ENCODE results near the gene STARD3NL. TPM values are rescaled to one million over a fixed set of nuclear protein-coding genes. Genes with fewer than 3 reads are reported as not detected.
"Not testable (repeated sequence)": the region's sequence is repeated elsewhere in the genome, so short reads cannot be mapped to it uniquely, and the experiment has no call there.

The STARD3NL gene
- total RNA-seq, 1 donor from 2014 or later = 37.1 TPM

DNA sequence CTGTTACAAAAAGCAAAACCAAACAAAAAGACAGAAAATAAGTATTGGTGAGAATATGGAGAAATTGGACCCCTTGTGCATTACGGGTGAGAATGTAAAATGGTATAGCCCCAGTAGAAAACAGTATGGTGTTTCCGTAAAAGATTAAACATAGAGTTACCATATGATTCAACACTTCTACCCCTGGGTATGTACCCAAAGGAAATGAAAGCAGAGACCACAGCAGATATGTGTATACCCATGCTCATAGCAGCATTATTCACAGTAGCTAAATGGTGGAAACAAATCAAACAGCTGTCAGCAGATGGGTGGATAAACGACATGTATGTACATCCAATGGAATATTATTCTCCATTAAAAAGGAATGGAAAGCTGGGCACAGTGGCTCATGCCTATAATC, 42.4 kb downstream of the STARD3NL start:
- no peak for DNase-seq (ENCODE audit: low spot score)

- no peak for DNase-seq (ENCODE audit: low spot score)
Observed at GRCh38 chr7:38222481-38223096, 44.5 kb downstream of the STARD3NL start.

DNA sequence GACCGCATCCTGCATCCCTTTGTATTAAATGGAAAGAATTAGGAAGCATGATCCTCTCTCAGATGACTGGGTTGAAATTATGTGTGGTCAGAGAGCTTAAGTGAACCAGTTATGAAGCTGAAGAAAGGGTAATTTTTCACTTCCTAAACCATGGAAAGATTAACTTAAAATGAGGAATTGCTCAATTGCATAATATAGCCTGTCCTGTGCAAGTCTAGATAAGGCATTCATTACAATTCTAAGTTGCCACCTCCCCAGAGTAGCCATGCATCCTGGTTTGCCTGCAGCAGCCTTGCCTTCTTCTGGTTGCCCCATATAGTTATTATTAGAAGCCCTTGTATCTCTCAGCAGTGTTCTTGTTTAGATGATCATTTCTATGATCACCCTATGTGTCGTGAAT, 45.3 kb downstream of the STARD3NL start:
- no peak for DNase-seq (ENCODE audit: low spot score)

GRCh38 chr7:38224392-38224791, 46.3 kb downstream of the STARD3NL start:
- DNase-seq (ENCODE audit: low spot score) = no peak

GRCh38 chr7:38229386-38229785, 51.3 kb downstream of the STARD3NL start:
- no peak for DNase-seq (ENCODE audit: low spot score)

GRCh38 chr7:38229884-38230642, 52.0 kb downstream of the STARD3NL start:
- no peak for DNase-seq (ENCODE audit: low spot score)

- DNase-seq (ENCODE audit: low spot score) = no peak
Observed at GRCh38 chr7:38232502-38233366, 54.7 kb downstream of the STARD3NL start.

DNA sequence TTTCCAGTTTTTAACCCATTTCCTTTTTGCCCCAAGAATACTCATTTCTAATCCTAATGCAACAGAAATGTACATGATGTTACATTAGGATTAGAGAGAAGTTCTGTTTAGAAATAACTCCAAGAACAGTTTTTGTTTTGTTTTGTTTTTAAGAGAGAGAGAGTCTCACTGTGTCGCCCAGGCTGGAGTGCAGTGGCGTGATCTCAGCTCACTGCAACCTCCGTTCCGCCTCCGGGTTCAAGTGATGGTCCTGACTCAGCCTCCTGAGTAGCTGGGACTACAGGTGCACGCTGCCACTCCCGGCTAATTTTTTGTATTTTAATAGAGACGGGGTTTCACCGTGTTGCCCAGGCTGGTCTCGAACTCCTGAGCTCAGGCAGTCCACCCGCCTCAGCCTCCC, 56.7 kb downstream of the STARD3NL start:
- not testable (repeated sequence) for DNase-seq (ENCODE audit: low spot score)

GRCh38 chr7:38235606-38236005, 57.6 kb downstream of the STARD3NL start:
- DNase-seq (ENCODE audit: low spot score) = no peak

DNA sequence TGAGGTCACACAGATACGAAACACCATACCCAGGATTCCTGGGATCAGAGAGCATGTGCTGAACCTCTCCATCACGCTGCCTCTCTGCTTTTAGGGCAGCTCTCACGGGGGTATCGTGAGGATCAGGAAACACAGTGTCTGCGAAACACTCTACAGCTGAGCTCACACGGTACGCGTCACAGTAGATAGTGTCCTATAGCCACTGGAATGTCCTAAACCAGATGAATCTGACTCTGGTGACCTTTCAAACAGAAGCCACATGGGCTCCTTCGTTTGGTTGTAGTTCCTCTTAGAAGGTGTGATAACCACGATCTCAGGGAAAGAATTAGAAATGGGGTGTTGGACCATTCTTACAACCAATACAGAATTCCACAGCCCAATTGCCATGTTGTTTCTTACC, 61.1 kb downstream of the STARD3NL start:
- DNase-seq (ENCODE audit: low spot score) = not testable (repeated sequence)

DNA sequence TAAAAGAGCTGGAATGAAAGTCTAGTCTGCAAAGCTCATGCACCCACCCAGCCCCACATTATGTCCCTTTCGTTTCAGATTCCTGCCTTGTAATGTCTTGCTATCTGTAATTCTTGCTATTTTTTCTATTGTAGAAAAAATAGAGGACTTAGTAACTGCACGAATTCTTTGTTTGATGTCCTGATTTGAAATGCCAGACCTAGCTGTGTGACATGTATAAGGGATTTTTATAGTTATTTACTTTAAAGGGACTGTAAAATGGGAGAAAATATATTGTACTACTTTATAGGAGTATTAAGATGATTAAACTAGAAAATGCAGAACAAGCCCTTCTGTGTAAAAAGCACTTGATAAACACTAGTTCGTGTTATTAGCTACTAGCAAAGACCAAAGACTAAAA, 63.0 kb downstream of the STARD3NL start:
- DNase-seq (ENCODE audit: low spot score) = no peak

DNA sequence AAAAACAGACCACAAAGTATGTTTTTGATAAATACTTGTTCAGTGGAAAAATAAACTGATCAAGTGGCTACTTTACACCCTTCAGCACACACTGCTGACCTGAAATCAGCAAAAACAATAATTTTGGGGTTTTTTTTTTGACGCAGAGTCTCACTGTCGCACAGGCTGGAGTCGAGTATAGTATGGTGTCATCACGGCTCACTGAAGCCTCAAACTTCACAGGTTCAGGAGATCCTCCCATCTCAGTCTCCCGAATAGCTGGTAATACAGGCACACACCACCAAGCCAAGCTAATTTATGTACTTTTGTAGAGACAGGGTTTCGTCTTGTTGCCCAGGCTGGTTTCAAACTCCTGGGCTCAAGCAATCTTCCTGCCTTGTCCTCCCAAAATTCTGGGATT, 64.8 kb downstream of the STARD3NL start:
- no peak for DNase-seq (ENCODE audit: low spot score)

DNA sequence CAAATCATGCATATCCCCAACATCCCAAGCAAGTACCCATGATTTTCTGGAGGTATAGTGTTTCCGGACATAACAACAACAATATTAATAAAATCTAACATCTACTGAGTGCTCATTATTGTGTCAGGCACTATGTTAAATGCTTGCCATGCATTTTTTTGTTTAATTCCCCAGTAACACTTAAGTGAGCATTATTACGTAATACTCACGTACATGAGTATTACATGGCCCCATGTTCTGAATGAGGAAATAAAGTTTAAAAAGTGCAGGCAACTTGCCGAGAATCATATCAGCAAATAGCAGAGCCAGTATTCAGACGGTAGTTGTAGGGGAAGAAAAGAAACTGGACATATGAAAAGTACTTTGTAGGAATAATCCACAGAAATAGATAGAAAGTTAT, 65.3 kb downstream of the STARD3NL start:
- not testable (repeated sequence) for DNase-seq (ENCODE audit: low spot score)

DNA sequence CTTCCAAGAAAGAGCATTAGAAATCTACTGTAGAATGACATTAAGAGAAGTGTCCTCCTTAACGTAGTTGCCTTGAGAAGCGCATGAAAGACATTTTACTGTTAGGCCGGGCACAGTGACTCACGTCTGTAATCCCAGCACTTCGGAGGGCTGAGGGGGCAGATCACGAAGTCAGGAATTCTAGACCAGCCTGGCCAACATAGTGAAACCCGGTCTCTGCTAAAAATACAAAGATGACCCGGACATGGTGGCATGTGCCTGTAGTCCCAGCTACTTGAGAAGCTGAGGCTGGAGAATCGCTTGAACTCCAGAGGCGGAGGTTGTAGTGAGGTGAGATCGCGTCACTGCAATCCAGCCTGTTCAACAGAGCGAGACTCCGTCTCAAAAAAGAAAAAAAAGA, 66.5 kb downstream of the STARD3NL start:
- DNase-seq (ENCODE audit: low spot score) = no peak

GRCh38 chr7:38245409-38245977, 67.4 kb downstream of the STARD3NL start:
- DNase-seq (ENCODE audit: low spot score) = no peak

DNA sequence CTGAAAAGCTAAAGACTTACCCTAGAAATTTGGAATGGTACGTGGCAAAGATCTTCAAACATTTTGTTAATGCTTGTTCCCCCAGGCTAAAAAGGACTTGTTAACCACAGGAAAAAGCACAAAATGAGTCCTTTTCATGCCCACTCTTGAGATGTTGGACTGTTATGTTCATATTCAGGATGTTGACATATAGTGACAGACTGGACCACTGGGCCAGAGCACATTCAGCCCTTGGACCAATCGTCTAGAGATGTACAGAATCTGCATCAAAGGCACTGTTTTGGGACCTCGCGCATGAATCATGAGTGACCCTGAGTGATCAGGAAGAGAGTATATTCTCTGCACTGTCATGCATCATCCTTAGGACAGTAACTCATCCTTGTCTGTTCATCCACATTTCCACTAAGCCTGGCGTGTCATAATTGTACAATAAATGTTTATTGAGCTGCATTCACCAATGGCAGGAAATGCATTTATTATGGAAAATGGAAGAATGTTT, 70.1 kb downstream of the STARD3NL start:
- no peak for DNase-seq (ENCODE audit: low spot score)

GRCh38 chr7:38249849-38250248, 71.8 kb downstream of the STARD3NL start:
- DNase-seq (ENCODE audit: low spot score) = not testable (repeated sequence)

GRCh38 chr7:38257350-38257677, 79.3 kb downstream of the STARD3NL start:
- no peak for DNase-seq (ENCODE audit: low spot score)

DNA sequence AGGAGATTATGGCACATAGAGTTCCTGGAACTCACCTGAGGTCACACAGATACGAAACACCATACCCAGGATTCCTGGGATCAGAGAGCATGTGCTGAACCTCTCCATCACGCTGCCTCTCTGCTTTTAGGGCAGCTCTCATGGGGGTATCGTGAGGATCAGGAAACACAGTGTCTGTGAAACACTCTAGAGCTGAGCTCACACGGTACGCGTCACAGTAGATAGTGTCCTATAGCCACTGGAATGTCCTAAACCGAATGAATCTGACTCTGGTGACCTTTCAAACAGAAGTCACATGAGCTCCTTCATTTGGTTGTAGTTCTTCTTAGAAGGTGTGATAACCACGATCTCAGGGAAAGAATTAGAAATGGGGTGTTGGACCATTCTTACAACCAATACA, 81.1 kb downstream of the STARD3NL start:
- not testable (repeated sequence) for DNase-seq (ENCODE audit: low spot score)

- DNase-seq (ENCODE audit: low spot score) = not testable (repeated sequence)
Observed at GRCh38 chr7:38261601-38262000, 83.6 kb downstream of the STARD3NL start.

- DNase-seq (ENCODE audit: low spot score) = not testable (repeated sequence)
Observed at GRCh38 chr7:38262026-38262425, 84.0 kb downstream of the STARD3NL start.

DNA sequence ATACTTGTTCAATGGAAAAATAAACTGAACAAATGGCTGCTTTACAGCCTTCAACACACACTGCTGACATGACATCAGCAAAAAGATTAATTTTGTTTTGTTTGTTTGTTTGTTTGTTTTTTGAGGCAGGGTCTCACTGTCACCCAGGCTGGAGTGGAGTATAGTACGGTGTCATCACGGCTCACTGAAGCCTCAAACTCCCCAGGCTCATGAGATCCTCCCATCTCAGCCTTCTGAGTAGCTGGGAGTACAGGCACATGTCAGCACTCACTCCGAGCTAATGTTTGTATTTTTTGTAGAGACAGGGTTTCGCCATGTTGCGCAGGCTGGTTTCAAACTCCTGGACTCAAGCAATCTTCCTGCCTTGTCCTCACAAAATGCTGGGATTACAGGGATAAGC, 84.5 kb downstream of the STARD3NL start:
- no peak for DNase-seq (ENCODE audit: low spot score)
